Measurements from ENCODE around the gene NDUFB3.

Gene NDUFB3

GRCh38 chr2:201090574-201090973 lies 18.8 kb downstream of the NDUFB3 start:
- in situ Hi-C loops (cut with HindIII; ENCODE audit: low sequenced_read_pairs), result no loop called here

GRCh38 chr2:201093573-201093972 lies 21.8 kb downstream of the NDUFB3 start:
- in situ Hi-C loops (cut with HindIII; ENCODE audit: low sequenced_read_pairs), result no loop called here

GRCh38 chr2:201100497-201100896 lies 28.7 kb downstream of the NDUFB3 start:
- in situ Hi-C loops (cut with HindIII; ENCODE audit: low sequenced_read_pairs), result no loop called here

GRCh38 chr2:201105759-201106158 lies 34.0 kb downstream of the NDUFB3 start:
- in situ Hi-C loops (cut with HindIII; ENCODE audit: low sequenced_read_pairs), result no loop called here

GRCh38 chr2:201107624-201108023 lies 35.8 kb downstream of the NDUFB3 start:
- in situ Hi-C loops (cut with HindIII; ENCODE audit: low sequenced_read_pairs), result no loop called here

GRCh38 chr2:201108341-201108740 lies 36.5 kb downstream of the NDUFB3 start:
- in situ Hi-C loops (cut with HindIII; ENCODE audit: low sequenced_read_pairs), result no loop called here

- in situ Hi-C loops (cut with HindIII; ENCODE audit: low sequenced_read_pairs), result no loop called here
These were observed 37.4 kb downstream of the NDUFB3 start for GRCh38 chr2:201109186-201109585.

GRCh38 chr2:201110615-201111014 lies 38.8 kb downstream of the NDUFB3 start:
- in situ Hi-C loops (cut with HindIII; ENCODE audit: low sequenced_read_pairs), result no loop called here

- in situ Hi-C loops (cut with HindIII; ENCODE audit: low sequenced_read_pairs), result no loop called here
These were observed 39.3 kb downstream of the NDUFB3 start for GRCh38 chr2:201111096-201111495.

- in situ Hi-C loops (cut with HindIII; ENCODE audit: low sequenced_read_pairs), result no loop called here
These were observed 42.5 kb downstream of the NDUFB3 start for GRCh38 chr2:201114350-201114749.

- in situ Hi-C loops (cut with HindIII; ENCODE audit: low sequenced_read_pairs), result loop anchor here (5.0 kb wide), 2 partner anchors 37 to 87 kb away; no protein-coding TSS in a partner anchor
These were observed 43.0 kb downstream of the NDUFB3 start for GRCh38 chr2:201114846-201115245.

- in situ Hi-C loops (cut with HindIII; ENCODE audit: low sequenced_read_pairs), result loop anchor here (5.0 kb wide), 2 partner anchors 36 to 86 kb away; no protein-coding TSS in a partner anchor
These were observed 44.5 kb downstream of the NDUFB3 start, which contains the start of gene CFLAR for GRCh38 chr2:201116115-201116958. Gene CFLAR (plus strand): TSS chr2:201116164. CDS start chr2:201129866, 13,702 bp downstream.

- in situ Hi-C loops (cut with HindIII; ENCODE audit: low sequenced_read_pairs), result loop anchor here (5.0 kb wide), 2 partner anchors 35 to 85 kb away; no protein-coding TSS in a partner anchor
These were observed 45.3 kb downstream of the NDUFB3 start for GRCh38 chr2:201116959-201117734.

GRCh38 chr2:201117735-201118094 lies 45.9 kb downstream of the NDUFB3 start:
- in situ Hi-C loops (cut with HindIII; ENCODE audit: low sequenced_read_pairs), result loop anchor here (5.0 kb wide), 2 partner anchors 35 to 85 kb away; no protein-coding TSS in a partner anchor

- in situ Hi-C loops (cut with HindIII; ENCODE audit: low sequenced_read_pairs), result loop anchor here (5.0 kb wide), 2 partner anchors 34 to 84 kb away; no protein-coding TSS in a partner anchor
These were observed 46.5 kb downstream of the NDUFB3 start for GRCh38 chr2:201118121-201118960.

GRCh38 chr2:201118961-201119854 lies 47.4 kb downstream of the NDUFB3 start:
- in situ Hi-C loops (cut with HindIII; ENCODE audit: low sequenced_read_pairs), result loop anchor here (5.0 kb wide), 2 partner anchors 33 to 83 kb away; no protein-coding TSS in a partner anchor

- in situ Hi-C loops (cut with HindIII; ENCODE audit: low sequenced_read_pairs), result no loop called here
These were observed 50.5 kb downstream of the NDUFB3 start for GRCh38 chr2:201122276-201122675.

- in situ Hi-C loops (cut with HindIII; ENCODE audit: low sequenced_read_pairs), result no loop called here
These were observed 54.7 kb downstream of the NDUFB3 start for GRCh38 chr2:201126308-201127151.

- in situ Hi-C loops (cut with HindIII; ENCODE audit: low sequenced_read_pairs), result no loop called here
These were observed 55.3 kb downstream of the NDUFB3 start for GRCh38 chr2:201127152-201127511.

Measured in endothelial cell of hepatic sinusoid (primary cell).